Endothelial cell of umbilical vein (primary cell): Measurements from ENCODE around the gene ELMO2.

ENCODE experiments used
- CTCF ChIP-seq, 2 donors: IDR thresholded peaks; 1 replicate in 1 of 2; 2 replicates in 1 of 2; pipeline ENCODE4 v1.5.1; 2011; ENCODE audit warnings: low read length in 2 of 2, mild to moderate bottlenecking in 2 of 2, moderate library complexity in 2 of 2, control low read depth in 1 of 2, inconsistent platforms in 1 of 2, low read depth in 1 of 2; ENCODE audit not compliant: insufficient read depth in 1 of 2; ENCODE audit errors: extremely low read depth in 1 of 2
- EZH2 ChIP-seq: IDR thresholded peaks from 2 replicates; pipeline ENCODE4 v1.6.1; 2012; ENCODE audit warnings: borderline replicate concordance, low read depth, mild to moderate bottlenecking, moderate library complexity, low read length, inconsistent platforms; ENCODE audit not compliant: severe bottlenecking
- FOS ChIP-seq: IDR thresholded peaks from 2 replicates; pipeline ENCODE4 v1.6.1; 2011; ENCODE audit warnings: mild to moderate bottlenecking, low read length, moderate library complexity, borderline replicate concordance; ENCODE audit not compliant: insufficient read depth
- GATA2 ChIP-seq: IDR thresholded peaks from 2 replicates; pipeline ENCODE4 v1.7.0; 2011; ENCODE audit warnings: low read depth, mild to moderate bottlenecking, moderate library complexity, mixed read lengths, low read length; ENCODE audit not compliant: insufficient read length, insufficient read depth
- JUN ChIP-seq: IDR thresholded peaks from 2 replicates; pipeline ENCODE4 v1.6.1; 2011; ENCODE audit warnings: borderline replicate concordance, low read depth; ENCODE audit not compliant: insufficient read length, insufficient read depth
- MYC ChIP-seq: IDR thresholded peaks from one replicate; pipeline ENCODE4 v1.6.1; 2011; ENCODE audit warnings: mild to moderate bottlenecking, low read depth, low read length
- POLR2A ChIP-seq: IDR thresholded peaks from 2 replicates; pipeline ENCODE4 v1.6.1; 2012; ENCODE audit warnings: low read depth, mild to moderate bottlenecking, control low read depth, low read length
- POLR2AphosphoS5 ChIP-seq: IDR thresholded peaks from 2 replicates; pipeline ENCODE4 v1.6.1; 2012; ENCODE audit warnings: low read depth, mild to moderate bottlenecking, control low read depth, low read length, moderate library complexity; ENCODE audit not compliant: insufficient read depth
- TF ChIP-seq, protein P1 (sequence below): IDR thresholded peaks from 2 replicates; pipeline ENCODE4 v1.6.1; 2011; ENCODE audit not compliant: insufficient read depth, insufficient read length

DNA sequence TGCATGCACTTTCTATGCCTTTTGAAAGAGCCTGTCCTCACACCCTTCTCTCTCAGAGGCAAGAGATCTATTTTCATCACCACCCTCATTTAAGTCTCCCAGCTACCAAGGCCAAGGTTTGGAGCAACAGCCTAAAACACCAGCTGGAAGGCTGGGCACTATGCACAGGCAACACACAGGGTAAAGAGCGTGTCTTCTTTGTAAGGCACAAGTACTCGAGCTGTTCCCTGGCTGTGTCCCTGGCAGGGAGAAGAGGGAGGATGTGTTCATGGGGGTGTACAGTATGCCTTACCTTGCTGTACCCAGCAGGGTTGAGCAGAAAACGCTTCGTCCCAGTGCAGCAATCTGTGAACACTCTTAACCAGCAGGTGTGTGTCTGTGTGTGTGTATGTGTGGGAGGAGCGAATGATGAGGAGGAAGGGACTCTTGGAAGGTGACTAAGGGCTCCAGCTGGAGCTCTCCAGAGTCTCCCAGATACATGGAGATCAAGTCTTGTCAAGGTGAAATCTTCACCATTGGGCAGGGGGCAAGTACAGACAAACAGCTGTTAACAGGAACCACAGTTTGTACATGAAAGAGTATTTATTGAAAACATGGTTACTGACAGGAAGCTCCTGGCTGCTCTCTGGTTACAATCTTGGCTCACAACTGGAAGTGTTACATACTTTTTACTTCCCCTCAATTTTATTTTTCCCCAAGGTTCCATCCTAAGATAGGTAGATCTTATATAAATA lies 40.8 kb downstream of the ELMO2 start:
- TF ChIP-seq EZH2 (no peak), FOS (no peak), CTCF (IDR thresholded peaks at IDR 0.05; ENCODE audit: extremely low read depth in 1 of 2, insufficient read depth in 1 of 2, low read depth in 1 of 2, low read length in 2 of 2) (no peak), POLR2AphosphoS5 (no peak), MYC (no peak), POLR2A (no peak), JUN (no peak), GATA2 (no peak)
- TF ChIP-seq, protein P1, sequence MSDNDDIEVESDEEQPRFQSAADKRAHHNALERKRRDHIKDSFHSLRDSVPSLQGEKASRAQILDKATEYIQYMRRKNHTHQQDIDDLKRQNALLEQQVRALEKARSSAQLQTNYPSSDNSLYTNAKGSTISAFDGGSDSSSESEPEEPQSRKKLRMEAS: no peak
